ENCODE measurements around the gene TBC1D22B. TPM values are rescaled to one million over a fixed set of nuclear protein-coding genes. Genes with fewer than 3 reads are reported as not detected.
A peak's percentile ranks its signal among the peaks of the same experiment; 100 is the strongest.

TBC1D22B gene
- total and polyA plus RNA-seq, 2 of the 13 experiments (the other 11 are each of a cell fraction or from before 2014, with no cell fraction given), result 9.7 to 12.9 TPM

DNA sequence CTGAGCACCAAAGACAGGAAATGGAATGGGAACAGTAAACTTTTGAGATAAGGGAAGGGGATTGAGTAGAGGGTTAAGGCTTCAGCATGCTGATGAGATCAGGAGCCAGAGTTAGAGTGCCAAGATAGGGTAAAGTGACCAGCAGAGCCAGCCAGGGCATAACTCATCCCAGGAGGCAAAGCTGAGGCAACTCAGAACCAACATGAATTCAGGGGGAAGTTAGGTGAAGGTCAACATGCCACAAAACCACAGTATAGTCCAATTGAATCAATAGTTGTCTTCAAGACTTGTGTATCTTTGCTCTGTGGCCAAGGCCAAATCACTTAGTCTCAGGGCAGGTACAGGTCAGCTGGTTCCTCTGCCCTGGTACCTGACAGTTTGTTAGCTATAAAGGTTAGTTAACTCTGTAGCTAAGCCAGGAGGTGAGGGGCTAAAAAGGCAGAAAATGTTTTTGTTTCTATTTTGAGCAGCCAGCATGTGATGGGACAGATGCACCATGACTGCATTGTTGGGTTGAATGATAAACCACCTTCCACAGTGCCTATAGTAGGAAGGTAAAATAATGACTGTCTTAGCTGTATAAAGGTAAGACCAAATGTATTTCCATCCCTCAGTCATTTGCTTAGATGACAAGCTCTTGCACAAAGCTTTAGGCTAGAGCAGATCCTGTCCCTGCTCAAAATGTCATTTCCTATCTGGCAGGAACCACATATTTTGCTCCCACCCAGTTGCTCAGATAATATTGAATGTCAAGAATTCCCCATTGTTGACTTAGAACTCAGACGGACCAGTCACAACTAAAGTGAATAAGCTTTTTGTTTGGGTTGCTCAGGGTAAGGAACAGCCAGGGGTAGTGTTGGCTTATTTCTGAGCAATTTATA lies 112.0 kb downstream of the TBC1D22B start (continued):
- TF ChIP-seq, protein P1, sequence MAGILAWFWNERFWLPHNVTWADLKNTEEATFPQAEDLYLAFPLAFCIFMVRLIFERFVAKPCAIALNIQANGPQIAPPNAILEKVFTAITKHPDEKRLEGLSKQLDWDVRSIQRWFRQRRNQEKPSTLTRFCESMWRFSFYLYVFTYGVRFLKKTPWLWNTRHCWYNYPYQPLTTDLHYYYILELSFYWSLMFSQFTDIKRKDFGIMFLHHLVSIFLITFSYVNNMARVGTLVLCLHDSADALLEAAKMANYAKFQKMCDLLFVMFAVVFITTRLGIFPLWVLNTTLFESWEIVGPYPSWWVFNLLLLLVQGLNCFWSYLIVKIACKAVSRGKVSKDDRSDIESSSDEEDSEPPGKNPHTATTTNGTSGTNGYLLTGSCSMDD (CRISPR knock-in tag; IDR thresholded peaks at IDR 0.05), result no peak
- TF ChIP-seq, protein P2, sequence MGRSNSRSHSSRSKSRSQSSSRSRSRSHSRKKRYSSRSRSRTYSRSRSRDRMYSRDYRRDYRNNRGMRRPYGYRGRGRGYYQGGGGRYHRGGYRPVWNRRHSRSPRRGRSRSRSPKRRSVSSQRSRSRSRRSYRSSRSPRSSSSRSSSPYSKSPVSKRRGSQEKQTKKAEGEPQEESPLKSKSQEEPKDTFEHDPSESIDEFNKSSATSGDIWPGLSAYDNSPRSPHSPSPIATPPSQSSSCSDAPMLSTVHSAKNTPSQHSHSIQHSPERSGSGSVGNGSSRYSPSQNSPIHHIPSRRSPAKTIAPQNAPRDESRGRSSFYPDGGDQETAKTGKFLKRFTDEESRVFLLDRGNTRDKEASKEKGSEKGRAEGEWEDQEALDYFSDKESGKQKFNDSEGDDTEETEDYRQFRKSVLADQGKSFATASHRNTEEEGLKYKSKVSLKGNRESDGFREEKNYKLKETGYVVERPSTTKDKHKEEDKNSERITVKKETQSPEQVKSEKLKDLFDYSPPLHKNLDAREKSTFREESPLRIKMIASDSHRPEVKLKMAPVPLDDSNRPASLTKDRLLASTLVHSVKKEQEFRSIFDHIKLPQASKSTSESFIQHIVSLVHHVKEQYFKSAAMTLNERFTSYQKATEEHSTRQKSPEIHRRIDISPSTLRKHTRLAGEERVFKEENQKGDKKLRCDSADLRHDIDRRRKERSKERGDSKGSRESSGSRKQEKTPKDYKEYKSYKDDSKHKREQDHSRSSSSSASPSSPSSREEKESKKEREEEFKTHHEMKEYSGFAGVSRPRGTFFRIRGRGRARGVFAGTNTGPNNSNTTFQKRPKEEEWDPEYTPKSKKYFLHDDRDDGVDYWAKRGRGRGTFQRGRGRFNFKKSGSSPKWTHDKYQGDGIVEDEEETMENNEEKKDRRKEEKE (IDR thresholded peaks at IDR 0.05), result no peak
- TF ChIP-seq FOXK1 (CRISPR knock-in tag; IDR thresholded peaks at IDR 0.05; ENCODE audit: borderline replicate concordance, low read depth) (peak; percentile 88; the same call in 1 of the 2 replicates), ZSCAN21 (CRISPR knock-in tag; IDR thresholded peaks at IDR 0.05; ENCODE audit: borderline replicate concordance) (no peak), SMAD3 (CRISPR knock-in tag; IDR thresholded peaks at IDR 0.05) (peak; percentile 71), RBAK (CRISPR knock-in tag; IDR thresholded peaks at IDR 0.05) (0 out of 2 replicates have a peak, but pooled peaks have one; percentile 24), ZBTB3 (CRISPR knock-in tag; IDR thresholded peaks at IDR 0.05; ENCODE audit: borderline replicate concordance, low read depth) (no peak), RXRA (CRISPR knock-in tag; IDR thresholded peaks at IDR 0.05) (peak; percentile 99; the same call in 1 of the 2 replicates), ZNF530 (CRISPR knock-in tag; IDR thresholded peaks at IDR 0.05; ENCODE audit: low read depth) (no peak), KAT8 (CRISPR knock-in tag; IDR thresholded peaks at IDR 0.05) (peak; percentile 69), TAF15 (IDR thresholded peaks at IDR 0.05; ENCODE audit: low read depth, low read length, poor library complexity, severe bottlenecking) (no peak), MZF1 (CRISPR knock-in tag; IDR thresholded peaks at IDR 0.05; ENCODE audit: borderline replicate concordance) (no peak)
- TF ChIP-seq, protein P3, sequence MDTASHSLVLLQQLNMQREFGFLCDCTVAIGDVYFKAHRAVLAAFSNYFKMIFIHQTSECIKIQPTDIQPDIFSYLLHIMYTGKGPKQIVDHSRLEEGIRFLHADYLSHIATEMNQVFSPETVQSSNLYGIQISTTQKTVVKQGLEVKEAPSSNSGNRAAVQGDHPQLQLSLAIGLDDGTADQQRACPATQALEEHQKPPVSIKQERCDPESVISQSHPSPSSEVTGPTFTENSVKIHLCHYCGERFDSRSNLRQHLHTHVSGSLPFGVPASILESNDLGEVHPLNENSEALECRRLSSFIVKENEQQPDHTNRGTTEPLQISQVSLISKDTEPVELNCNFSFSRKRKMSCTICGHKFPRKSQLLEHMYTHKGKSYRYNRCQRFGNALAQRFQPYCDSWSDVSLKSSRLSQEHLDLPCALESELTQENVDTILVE (CRISPR knock-in tag; IDR thresholded peaks at IDR 0.05), result peak; percentile 20; the same call in 1 of the 2 replicates
- TF ChIP-seq, protein P4, sequence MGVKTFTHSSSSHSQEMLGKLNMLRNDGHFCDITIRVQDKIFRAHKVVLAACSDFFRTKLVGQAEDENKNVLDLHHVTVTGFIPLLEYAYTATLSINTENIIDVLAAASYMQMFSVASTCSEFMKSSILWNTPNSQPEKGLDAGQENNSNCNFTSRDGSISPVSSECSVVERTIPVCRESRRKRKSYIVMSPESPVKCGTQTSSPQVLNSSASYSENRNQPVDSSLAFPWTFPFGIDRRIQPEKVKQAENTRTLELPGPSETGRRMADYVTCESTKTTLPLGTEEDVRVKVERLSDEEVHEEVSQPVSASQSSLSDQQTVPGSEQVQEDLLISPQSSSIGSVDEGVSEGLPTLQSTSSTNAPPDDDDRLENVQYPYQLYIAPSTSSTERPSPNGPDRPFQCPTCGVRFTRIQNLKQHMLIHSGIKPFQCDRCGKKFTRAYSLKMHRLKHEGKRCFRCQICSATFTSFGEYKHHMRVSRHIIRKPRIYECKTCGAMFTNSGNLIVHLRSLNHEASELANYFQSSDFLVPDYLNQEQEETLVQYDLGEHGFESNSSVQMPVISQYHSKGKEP (CRISPR knock-in tag; IDR thresholded peaks at IDR 0.05), result no peak
- TF ChIP-seq, protein P5, sequence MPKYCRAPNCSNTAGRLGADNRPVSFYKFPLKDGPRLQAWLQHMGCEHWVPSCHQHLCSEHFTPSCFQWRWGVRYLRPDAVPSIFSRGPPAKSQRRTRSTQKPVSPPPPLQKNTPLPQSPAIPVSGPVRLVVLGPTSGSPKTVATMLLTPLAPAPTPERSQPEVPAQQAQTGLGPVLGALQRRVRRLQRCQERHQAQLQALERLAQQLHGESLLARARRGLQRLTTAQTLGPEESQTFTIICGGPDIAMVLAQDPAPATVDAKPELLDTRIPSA (CRISPR knock-in tag; IDR thresholded peaks at IDR 0.05; ENCODE audit: borderline replicate concordance), result no peak
- TF ChIP-seq, protein P6, sequence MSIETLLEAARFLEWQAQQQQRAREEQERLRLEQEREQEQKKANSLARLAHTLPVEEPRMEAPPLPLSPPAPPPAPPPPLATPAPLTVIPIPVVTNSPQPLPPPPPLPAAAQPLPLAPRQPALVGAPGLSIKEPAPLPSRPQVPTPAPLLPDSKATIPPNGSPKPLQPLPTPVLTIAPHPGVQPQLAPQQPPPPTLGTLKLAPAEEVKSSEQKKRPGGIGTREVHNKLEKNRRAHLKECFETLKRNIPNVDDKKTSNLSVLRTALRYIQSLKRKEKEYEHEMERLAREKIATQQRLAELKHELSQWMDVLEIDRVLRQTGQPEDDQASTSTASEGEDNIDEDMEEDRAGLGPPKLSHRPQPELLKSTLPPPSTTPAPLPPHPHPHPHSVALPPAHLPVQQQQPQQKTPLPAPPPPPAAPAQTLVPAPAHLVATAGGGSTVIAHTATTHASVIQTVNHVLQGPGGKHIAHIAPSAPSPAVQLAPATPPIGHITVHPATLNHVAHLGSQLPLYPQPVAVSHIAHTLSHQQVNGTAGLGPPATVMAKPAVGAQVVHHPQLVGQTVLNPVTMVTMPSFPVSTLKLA (IDR thresholded peaks at IDR 0.05), result no peak

All from HepG2 (cell line).